HEK293 (cell line): ENCODE measurements around the gene RTN1.

Experiments used
- ELK4 ChIP-seq: IDR thresholded peaks from 2 replicates; pipeline ENCODE4 v1.6.1; 2011; ENCODE audit warnings: mild to moderate bottlenecking, low read depth, low read length, borderline replicate concordance
- GLI4 ChIP-seq: fragments of 450-650 bp; formaldehyde crosslinking; IDR thresholded peaks from 2 replicates; pipeline ENCODE4 v1.5.1; 2016; ENCODE audit warnings: missing biosample characterization, missing genetic modification characterization
- IKZF3 ChIP-seq: fragments of 450-650 bp; IDR thresholded peaks from 2 replicates; pipeline ENCODE4 v1.5.0; 2018; ENCODE audit warnings: missing biosample characterization, mild to moderate bottlenecking, missing genetic modification characterization, moderate library complexity
- KLF1 ChIP-seq: fragments of 450-650 bp; formaldehyde crosslinking; IDR thresholded peaks from 2 replicates; pipeline ENCODE4 v1.5.1; 2016; ENCODE audit warnings: missing biosample characterization, missing genetic modification characterization
- MEIS1 ChIP-seq: sonication (generic); formaldehyde crosslinking; IDR thresholded peaks from 2 replicates; pipeline ENCODE4 v1.8.1; 2022; ENCODE audit warnings: missing genetic modification reagents, mild to moderate bottlenecking, borderline replicate concordance
- OSR2 ChIP-seq: fragments of 450-650 bp; formaldehyde crosslinking; IDR thresholded peaks from 2 replicates; pipeline ENCODE4 v1.5.1; 2016; ENCODE audit warnings: missing biosample characterization, missing genetic modification characterization
- REST ChIP-seq: fragments of 450-650 bp; formaldehyde crosslinking; IDR thresholded peaks from 2 replicates; pipeline ENCODE4 v1.5.1; 2016; ENCODE audit warnings: missing biosample characterization, missing genetic modification characterization
- SALL2 ChIP-seq: fragments of 450-650 bp; formaldehyde crosslinking; IDR thresholded peaks from 2 replicates; pipeline ENCODE4 v1.5.0; 2017; ENCODE audit warnings: missing biosample characterization, mild to moderate bottlenecking, missing genetic modification characterization, borderline replicate concordance
- ZBTB8A ChIP-seq: fragments of 450-650 bp; formaldehyde crosslinking; IDR thresholded peaks from 2 replicates; pipeline ENCODE4 v1.5.1; 2016; ENCODE audit warnings: missing biosample characterization, missing genetic modification characterization
- ZNF133 ChIP-seq: fragments of 450-650 bp; formaldehyde crosslinking; IDR thresholded peaks from 2 replicates; pipeline ENCODE4 v1.5.1; 2016; ENCODE audit warnings: missing biosample characterization, missing genetic modification characterization
- ZNF148 ChIP-seq: fragments of 450-650 bp; formaldehyde crosslinking; IDR thresholded peaks from 2 replicates; pipeline ENCODE4 v1.5.0; 2017; ENCODE audit warnings: missing biosample characterization, missing genetic modification characterization, borderline replicate concordance
- ZNF202 ChIP-seq: fragments of 450-650 bp; formaldehyde crosslinking; IDR thresholded peaks from 2 replicates; pipeline ENCODE4 v1.5.1; 2016; ENCODE audit warnings: missing biosample characterization, missing genetic modification characterization, borderline replicate concordance
- ZNF239 ChIP-seq: fragments of 450-650 bp; formaldehyde crosslinking; IDR thresholded peaks from 2 replicates; pipeline ENCODE4 v1.5.1; 2016; ENCODE audit warnings: missing biosample characterization, missing genetic modification characterization
- ZNF266 ChIP-seq: fragments of 450-650 bp; formaldehyde crosslinking; IDR thresholded peaks from 2 replicates; pipeline ENCODE4 v1.5.1; 2016; ENCODE audit warnings: missing biosample characterization, missing genetic modification characterization, low read depth
- ZNF341 ChIP-seq: fragments of 450-650 bp; formaldehyde crosslinking; IDR thresholded peaks from 2 replicates; pipeline ENCODE4; 2016; ENCODE audit warnings: low read depth, missing biosample characterization, missing genetic modification characterization
- ZNF350 ChIP-seq: fragments of 450-650 bp; formaldehyde crosslinking; IDR thresholded peaks from 2 replicates; pipeline ENCODE4 v1.5.0; 2017; ENCODE audit warnings: missing biosample characterization, mild to moderate bottlenecking, missing genetic modification characterization
- ZNF366 ChIP-seq: fragments of 450-650 bp; formaldehyde crosslinking; conservative IDR thresholded peaks from 2 replicates; pipeline ENCODE4 v1.5.1; 2016; ENCODE audit warnings: missing biosample characterization, missing genetic modification characterization
- ZNF391 ChIP-seq: fragments of 450-650 bp; formaldehyde crosslinking; IDR thresholded peaks from 2 replicates; pipeline ENCODE4 v1.5.1; 2016; ENCODE audit warnings: low read depth, missing biosample characterization, missing genetic modification characterization, borderline replicate concordance
- ZNF426 ChIP-seq: fragments of 450-650 bp; formaldehyde crosslinking; IDR thresholded peaks from 2 replicates; pipeline ENCODE4 v1.5.1; 2017; ENCODE audit warnings: missing biosample characterization, missing genetic modification characterization, mild to moderate bottlenecking, inconsistent platforms, moderate library complexity
- ZNF560 ChIP-seq: fragments of 450-650 bp; formaldehyde crosslinking; IDR thresholded peaks from 2 replicates; pipeline ENCODE4 v1.5.1; 2017; ENCODE audit warnings: missing biosample characterization, missing genetic modification characterization, borderline replicate concordance
- ZNF596 ChIP-seq: fragments of 450-650 bp; IDR thresholded peaks from 2 replicates; pipeline ENCODE4 v1.5.0; 2018; ENCODE audit warnings: missing biosample characterization, mild to moderate bottlenecking, missing genetic modification characterization, moderate library complexity
- ZNF670 ChIP-seq: fragments of 450-650 bp; formaldehyde crosslinking; IDR thresholded peaks from 2 replicates; pipeline ENCODE4 v1.5.1; 2016; ENCODE audit warnings: missing biosample characterization, missing genetic modification characterization, low read depth
- ZNF677 ChIP-seq: fragments of 450-650 bp; IDR thresholded peaks from 2 replicates; pipeline ENCODE4 v1.5.0; 2018; ENCODE audit warnings: missing biosample characterization, mild to moderate bottlenecking, missing genetic modification characterization, moderate library complexity
- ZNF704 ChIP-seq: fragments of 450-650 bp; formaldehyde crosslinking; IDR thresholded peaks from 2 replicates; pipeline ENCODE4 v1.5.1; 2016; ENCODE audit warnings: missing biosample characterization, missing genetic modification characterization
- ZNF76 ChIP-seq: fragments of 450-650 bp; formaldehyde crosslinking; IDR thresholded peaks from 2 replicates; pipeline ENCODE4; 2016; ENCODE audit warnings: low read depth, missing biosample characterization, missing genetic modification characterization, borderline replicate concordance
- ZSCAN23 ChIP-seq: fragments of 450-650 bp; formaldehyde crosslinking; IDR thresholded peaks from 2 replicates; pipeline ENCODE4 v1.5.1; 2016; ENCODE audit warnings: missing biosample characterization, missing genetic modification characterization
- TF ChIP-seq, protein P1 (sequence below): fragments of 450-650 bp; formaldehyde crosslinking; IDR thresholded peaks from 2 replicates; pipeline ENCODE4 v1.5.1; 2016; ENCODE audit warnings: missing biosample characterization, missing genetic modification characterization
- TF ChIP-seq, protein P2 (sequence below): fragments of 450-650 bp; formaldehyde crosslinking; IDR thresholded peaks from 2 replicates; pipeline ENCODE4 v1.5.1; 2017; ENCODE audit warnings: missing biosample characterization, missing genetic modification characterization

Gene RTN1

DNA sequence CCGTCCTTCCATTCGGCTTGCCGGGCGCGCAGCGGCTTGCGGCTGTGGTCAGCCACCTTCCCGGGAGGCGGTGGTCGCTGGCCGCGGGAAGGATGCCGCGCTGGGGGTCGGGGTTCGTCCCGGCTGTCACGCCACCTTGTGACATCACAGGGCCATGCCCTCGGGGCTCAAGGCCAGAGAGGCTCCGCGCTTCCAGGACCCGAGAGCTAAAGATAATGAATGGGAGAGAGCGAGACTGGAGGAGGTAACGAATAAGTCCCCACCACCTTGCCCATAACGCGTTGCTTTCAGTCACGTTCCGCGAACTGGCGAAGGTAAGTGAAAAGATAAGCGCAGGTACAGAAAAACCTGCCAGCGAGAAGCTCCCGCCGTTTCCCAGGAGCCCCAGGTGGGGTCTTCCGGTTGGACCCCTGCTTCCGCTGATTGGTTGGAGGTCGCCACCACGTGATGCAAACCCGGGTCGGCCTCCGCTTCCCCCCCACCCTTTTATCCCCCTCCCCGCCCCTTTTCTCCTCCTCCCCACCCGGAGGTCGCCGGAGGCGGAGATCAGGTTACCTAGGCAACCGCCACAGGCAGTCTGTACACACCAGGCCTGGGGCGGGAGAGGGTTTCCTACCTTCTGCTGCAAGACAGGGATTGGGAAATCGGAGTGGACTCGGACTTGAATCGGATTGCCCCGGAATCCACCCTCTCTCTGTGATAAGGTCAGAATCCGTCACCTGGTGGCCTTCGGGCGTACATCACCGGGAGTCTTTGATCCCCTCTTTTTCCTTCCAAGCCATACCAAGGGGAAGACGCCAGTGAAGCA lies 49.2 kb upstream of the RTN1 start, which contains the start of gene LRRC9 (continued):
- TF ChIP-seq ZNF677 (tag by site-specific recombination) (no peak), ZNF350 (no peak), MEIS1 (CRISPR knock-in tag) (no peak), ZNF202 (tag by site-specific recombination) (no peak), SALL2 (tag by site-specific recombination) (no peak), ZNF391 (no peak), IKZF3 (tag by site-specific recombination) (no peak), ZNF266 (tag by site-specific recombination) (no peak), ZNF366 (tag by site-specific recombination) (no peak), ZNF341 (peak; percentile 33; the same call in 1 of the 2 replicates), ZNF426 (tag by site-specific recombination) (no peak), REST (tag by site-specific recombination) (no peak), ZNF596 (tag by site-specific recombination) (no peak), OSR2 (tag by site-specific recombination) (no peak), ZBTB8A (tag by site-specific recombination) (no peak), KLF1 (tag by site-specific recombination) (no peak), ZNF133 (tag by site-specific recombination) (no peak), ZSCAN23 (tag by site-specific recombination) (no peak), ZNF704 (tag by site-specific recombination) (no peak), ZNF560 (tag by site-specific recombination) (no peak), ZNF148 (tag by site-specific recombination) (no peak), ZNF239 (tag by site-specific recombination) (no peak), ZNF76 (peak; percentile 62; the same call in 1 of the 2 replicates), ZNF670 (tag by site-specific recombination) (no peak), GLI4 (tag by site-specific recombination) (no peak), ELK4 (no peak)
- TF ChIP-seq, protein P1, sequence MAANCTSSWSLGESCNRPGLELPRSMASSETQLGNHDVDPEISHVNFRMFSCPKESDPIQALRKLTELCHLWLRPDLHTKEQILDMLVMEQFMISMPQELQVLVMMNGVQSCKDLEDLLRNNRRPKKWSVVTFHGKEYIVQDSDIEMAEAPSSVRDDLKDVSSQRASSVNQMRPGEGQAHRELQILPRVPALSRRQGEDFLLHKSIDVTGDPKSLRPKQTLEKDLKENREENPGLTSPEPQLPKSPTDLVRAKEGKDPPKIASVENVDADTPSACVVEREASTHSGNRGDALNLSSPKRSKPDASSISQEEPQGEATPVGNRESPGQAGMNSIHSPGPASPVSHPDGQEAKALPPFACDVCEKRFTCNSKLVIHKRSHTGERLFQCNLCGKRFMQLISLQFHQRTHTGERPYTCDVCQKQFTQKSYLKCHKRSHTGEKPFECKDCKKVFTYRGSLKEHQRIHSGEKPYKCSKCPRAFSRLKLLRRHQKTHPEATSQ (tag by site-specific recombination): no peak
- TF ChIP-seq, protein P2, sequence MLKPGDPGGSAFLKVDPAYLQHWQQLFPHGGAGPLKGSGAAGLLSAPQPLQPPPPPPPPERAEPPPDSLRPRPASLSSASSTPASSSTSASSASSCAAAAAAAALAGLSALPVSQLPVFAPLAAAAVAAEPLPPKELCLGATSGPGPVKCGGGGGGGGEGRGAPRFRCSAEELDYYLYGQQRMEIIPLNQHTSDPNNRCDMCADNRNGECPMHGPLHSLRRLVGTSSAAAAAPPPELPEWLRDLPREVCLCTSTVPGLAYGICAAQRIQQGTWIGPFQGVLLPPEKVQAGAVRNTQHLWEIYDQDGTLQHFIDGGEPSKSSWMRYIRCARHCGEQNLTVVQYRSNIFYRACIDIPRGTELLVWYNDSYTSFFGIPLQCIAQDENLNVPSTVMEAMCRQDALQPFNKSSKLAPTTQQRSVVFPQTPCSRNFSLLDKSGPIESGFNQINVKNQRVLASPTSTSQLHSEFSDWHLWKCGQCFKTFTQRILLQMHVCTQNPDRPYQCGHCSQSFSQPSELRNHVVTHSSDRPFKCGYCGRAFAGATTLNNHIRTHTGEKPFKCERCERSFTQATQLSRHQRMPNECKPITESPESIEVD: no peak
